HepG2 (cell line): ENCODE results near the gene TMEM121. TPM values are rescaled to one million over a fixed set of nuclear protein-coding genes. Genes with fewer than 3 reads are reported as not detected.

Experiments
- ATAC-seq: fragments of 200-7000 bp; cut with Tn5 transposase; 3 replicates; pipeline ENCODE4 v1.9.1; 2020; ENCODE audit warnings: mild to moderate bottlenecking, moderate library complexity
- BruUV-seq: library from RNA; stranded (reverse); fragments of 400-500 nt; replicated peaks from 2 replicates; lab custom pipeline; 2021; lab: Mats Ljungman, UMichigan
- CTCF ChIA-PET: fragments of 300-600 bp; formaldehyde crosslinking; extraction: SDS; loops from one replicate; lab custom pipeline; 2021; ENCODE audit warnings: low total read pairs, inconsistent platforms, low intra/inter-chr PET ratio; lab: Yijun Ruan, JAX
- POLR2A ChIA-PET: fragments of 350-600 bp; sonication (Branson Sonifier 250); formaldehyde crosslinking; loops from one replicate; lab custom pipeline; 2020; ENCODE audit warnings: antibody characterized with exemption, inconsistent platforms; lab: Yijun Ruan, JAX
- DNase-seq: peaks from one replicate; pipeline ENCODE4 v3.0.0-alpha.2; 2015; ENCODE audit warnings: low spot score
- FAIRE-seq: peaks from 3 replicates; lab custom pipeline; 2011; peaks lifted over from hg19 to GRCh38; lab: Jason Lieb, UNC
- H2AFZ ChIP-seq: one replicate; pipeline ENCODE4 v1.6.1; 2011; ENCODE audit warnings: low read length, inconsistent platforms
- H3K27ac ChIP-seq: fragments of 300-600 bp; 3 replicates; pipeline ENCODE4 v1.8.0; 2011; ENCODE audit warnings: mixed run types, mild to moderate bottlenecking, mixed read lengths, low read length, inconsistent platforms; ENCODE audit not compliant: insufficient read depth; ENCODE audit errors: extremely low read length
- H3K27me3 ChIP-seq, 2 experiments: fragments of 200-600 bp in 1 of 2; 2 replicates in 1 of 2; 3 replicates in 1 of 2; pipeline versions ENCODE4 v1.6.0 to v1.8.0; 2011; ENCODE audit warnings: low read length in 2 of 2, mild to moderate bottlenecking in 2 of 2, moderate library complexity in 2 of 2, inconsistent platforms in 1 of 2; ENCODE audit not compliant: insufficient read depth in 2 of 2, control insufficient read depth in 1 of 2
- H3K36me3 ChIP-seq, 2 experiments: fragments of 200-600 bp in 1 of 2; replicated peaks in 1 of 2; 2 replicates in 1 of 2; 3 replicates in 1 of 2; pipeline versions ENCODE4 v1.5.1 to v1.8.0; 2011; ENCODE audit warnings: low read length in 2 of 2, inconsistent platforms in 1 of 2; ENCODE audit not compliant: insufficient read depth in 2 of 2, control insufficient read depth in 1 of 2
- H3K4me1 ChIP-seq: 2 replicates; pipeline ENCODE4 v1.5.1; 2012; ENCODE audit warnings: low read length, inconsistent platforms; ENCODE audit not compliant: insufficient read depth
- H3K4me2 ChIP-seq: 2 replicates; pipeline ENCODE4 v1.6.0; 2011; ENCODE audit warnings: low read depth, low read length, inconsistent platforms
- H3K4me3 ChIP-seq, 3 experiments: fragments of 200-600 bp in 1 of 3; sonication (generic), shearing (Covaris generic) in 1 of 3; replicated peaks in 1 of 3; 2 replicates each; pipeline ENCODE4 v1.5.1; 2011 to 2016; ENCODE audit warnings: low read length in 3 of 3, inconsistent platforms in 2 of 3, low read depth in 2 of 3, mild to moderate bottlenecking in 2 of 3, control low read depth in 1 of 3, mixed read lengths in 1 of 3; ENCODE audit not compliant: insufficient read depth in 1 of 3
- H3K79me2 ChIP-seq: one replicate; pipeline ENCODE4 v1.6.1; 2011; ENCODE audit warnings: low read length, inconsistent platforms; ENCODE audit not compliant: insufficient read depth
- H3K9ac ChIP-seq: 2 replicates; pipeline ENCODE4 v1.6.0; 2011; ENCODE audit warnings: mild to moderate bottlenecking, low read depth, low read length, inconsistent platforms; ENCODE audit not compliant: insufficient read depth
- H3K9me3 ChIP-seq: 2 replicates; pipeline ENCODE4 v1.5.1; 2012; ENCODE audit warnings: mild to moderate bottlenecking, low read length
- H4K20me1 ChIP-seq: 2 replicates; pipeline ENCODE4 v1.6.0; 2011; ENCODE audit warnings: inconsistent platforms, mild to moderate bottlenecking, low read length, moderate library complexity; ENCODE audit not compliant: insufficient read depth
- ZNF124 ChIP-seq: sonication (generic); formaldehyde crosslinking; IDR thresholded peaks from 2 replicates; pipeline ENCODE4 v1.4.0; 2020; ENCODE audit warnings: missing genetic modification reagents
- ZNF503 ChIP-seq: sonication (generic); formaldehyde crosslinking; IDR thresholded peaks from 2 replicates; pipeline ENCODE4 v1.4.0; 2020; ENCODE audit warnings: missing genetic modification reagents
- WGBS: methylation state at CpG from one replicate; pipeline ENCODE4 v1.1.6; 2017; ENCODE audit warnings: low lambda C conversion rate; 5-methylcytosine and 5-hydroxymethylcytosine counted together
- in situ Hi-C: cut with HindIII; loops from 2 replicates; pipeline ENCODE4 v1.10.0; 2017; ENCODE audit warnings: low pct_unique_long_range_greater_than_20kb; ENCODE audit not compliant: extremely low pct_ligation_motif_present
- intact Hi-C: fragments of 100-400 bp; cut with micrococcal nuclease; formaldehyde crosslinking; loops from one replicate; pipeline ENCODE4 v1.10.0; 2022; ENCODE audit not compliant: unreplicated experiment
- polyA plus RNA-seq, 8 experiments: library from polyadenylated mRNA; depleted of rRNA in 3 of 8; stranded (reverse) in 7 of 8; unstranded in 1 of 8; fragments of >200 nt; fragmentation: Illumina TruSeq in 4 of 8; extraction: Trizol in 4 of 8; gene quantifications; 2 replicates each; pipeline versions ENCODE4 v1.2.1 to v1.2.3, GENCODE V29; 2011 to 2016; ENCODE audit warnings: low read depth in 4 of 8, missing spikeins in 1 of 8, mixed read lengths in 1 of 8; ENCODE audit not compliant: insufficient read depth in 1 of 8
- total RNA-seq, 5 experiments: library from RNA; depleted of rRNA; stranded (reverse); fragments of >200 nt; fragmentation: Illumina TruSeq; extraction: Trizol; gene quantifications; 2 replicates each; pipeline ENCODE4 v1.2.3, GENCODE V29; 2016; ENCODE audit warnings: low read depth in 1 of 5
- TF ChIP-seq, protein P1 (sequence below): sonication (generic); formaldehyde crosslinking; IDR thresholded peaks from 2 replicates; pipeline ENCODE4 v1.4.0; 2020; ENCODE audit warnings: missing genetic modification reagents, mild to moderate bottlenecking, borderline replicate concordance
- TF ChIP-seq, protein P2 (sequence below): sonication (generic); formaldehyde crosslinking; IDR thresholded peaks from 2 replicates; pipeline ENCODE4 v1.5.0; 2020; ENCODE audit warnings: mild to moderate bottlenecking, missing genetic modification reagents, moderate library complexity
- TF ChIP-seq, protein P3 (sequence below): sonication (generic); formaldehyde crosslinking; IDR thresholded peaks from 2 replicates; pipeline ENCODE4 v1.4.0; 2020; ENCODE audit warnings: missing genetic modification reagents, mild to moderate bottlenecking, borderline replicate concordance

Gene TMEM121
- total and polyA plus RNA-seq, 2 of the 13 experiments (the other 11 are each of a cell fraction or from before 2014, with no cell fraction given): 6.6 to 19.0 TPM

- TF ChIP-seq, protein P1, sequence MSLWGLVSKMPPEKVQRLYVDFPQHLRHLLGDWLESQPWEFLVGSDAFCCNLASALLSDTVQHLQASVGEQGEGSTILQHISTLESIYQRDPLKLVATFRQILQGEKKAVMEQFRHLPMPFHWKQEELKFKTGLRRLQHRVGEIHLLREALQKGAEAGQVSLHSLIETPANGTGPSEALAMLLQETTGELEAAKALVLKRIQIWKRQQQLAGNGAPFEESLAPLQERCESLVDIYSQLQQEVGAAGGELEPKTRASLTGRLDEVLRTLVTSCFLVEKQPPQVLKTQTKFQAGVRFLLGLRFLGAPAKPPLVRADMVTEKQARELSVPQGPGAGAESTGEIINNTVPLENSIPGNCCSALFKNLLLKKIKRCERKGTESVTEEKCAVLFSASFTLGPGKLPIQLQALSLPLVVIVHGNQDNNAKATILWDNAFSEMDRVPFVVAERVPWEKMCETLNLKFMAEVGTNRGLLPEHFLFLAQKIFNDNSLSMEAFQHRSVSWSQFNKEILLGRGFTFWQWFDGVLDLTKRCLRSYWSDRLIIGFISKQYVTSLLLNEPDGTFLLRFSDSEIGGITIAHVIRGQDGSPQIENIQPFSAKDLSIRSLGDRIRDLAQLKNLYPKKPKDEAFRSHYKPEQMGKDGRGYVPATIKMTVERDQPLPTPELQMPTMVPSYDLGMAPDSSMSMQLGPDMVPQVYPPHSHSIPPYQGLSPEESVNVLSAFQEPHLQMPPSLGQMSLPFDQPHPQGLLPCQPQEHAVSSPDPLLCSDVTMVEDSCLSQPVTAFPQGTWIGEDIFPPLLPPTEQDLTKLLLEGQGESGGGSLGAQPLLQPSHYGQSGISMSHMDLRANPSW (CRISPR knock-in tag): no peak
- TF ChIP-seq, all 625 proteins: peak for 6
Measured at GRCh38 chr14:105476831-105477659, 49.3 kb upstream of the TMEM121 start (continued).

GRCh38 chr14:105477660-105478397 is 48.6 kb upstream of the TMEM121 start:
- no TSS peak for BruUV-seq
- peaks cover 0 to 11% of the 10 kb centered on the region in 2 experiments; a peak in 4 of 5 replicates for H3K27me3 ChIP-seq
- in situ Hi-C loops: no loop called here
- H3K4me1 ChIP-seq: peaks cover 48% of the 10 kb centered on the region
- H4K20me1 ChIP-seq: 0 out of 2 replicates have a peak, but pooled peaks cover 2% of the 10 kb centered on the region
- no peak overlapping the region for H3K4me3 ChIP-seq
- DNase-seq (no peak), FAIRE-seq (no peak), ATAC-seq (no peak)
- H3K9ac ChIP-seq: no peak overlapping the region
- H3K4me2 ChIP-seq: no peak overlapping the region
- H3K27ac ChIP-seq: no peak overlapping the region
- WGBS: 92% methylated on average over 34 of the region's 56 CpGs
- intact Hi-C loops: no loop called here
- no peak for TF ChIP-seq ZNF503 (CRISPR knock-in tag)
- TF ChIP-seq, protein P2, sequence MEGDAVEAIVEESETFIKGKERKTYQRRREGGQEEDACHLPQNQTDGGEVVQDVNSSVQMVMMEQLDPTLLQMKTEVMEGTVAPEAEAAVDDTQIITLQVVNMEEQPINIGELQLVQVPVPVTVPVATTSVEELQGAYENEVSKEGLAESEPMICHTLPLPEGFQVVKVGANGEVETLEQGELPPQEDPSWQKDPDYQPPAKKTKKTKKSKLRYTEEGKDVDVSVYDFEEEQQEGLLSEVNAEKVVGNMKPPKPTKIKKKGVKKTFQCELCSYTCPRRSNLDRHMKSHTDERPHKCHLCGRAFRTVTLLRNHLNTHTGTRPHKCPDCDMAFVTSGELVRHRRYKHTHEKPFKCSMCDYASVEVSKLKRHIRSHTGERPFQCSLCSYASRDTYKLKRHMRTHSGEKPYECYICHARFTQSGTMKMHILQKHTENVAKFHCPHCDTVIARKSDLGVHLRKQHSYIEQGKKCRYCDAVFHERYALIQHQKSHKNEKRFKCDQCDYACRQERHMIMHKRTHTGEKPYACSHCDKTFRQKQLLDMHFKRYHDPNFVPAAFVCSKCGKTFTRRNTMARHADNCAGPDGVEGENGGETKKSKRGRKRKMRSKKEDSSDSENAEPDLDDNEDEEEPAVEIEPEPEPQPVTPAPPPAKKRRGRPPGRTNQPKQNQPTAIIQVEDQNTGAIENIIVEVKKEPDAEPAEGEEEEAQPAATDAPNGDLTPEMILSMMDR (CRISPR knock-in tag): no peak
- TF ChIP-seq ZNF124 (CRISPR knock-in tag): no peak
- TF ChIP-seq, protein P3, sequence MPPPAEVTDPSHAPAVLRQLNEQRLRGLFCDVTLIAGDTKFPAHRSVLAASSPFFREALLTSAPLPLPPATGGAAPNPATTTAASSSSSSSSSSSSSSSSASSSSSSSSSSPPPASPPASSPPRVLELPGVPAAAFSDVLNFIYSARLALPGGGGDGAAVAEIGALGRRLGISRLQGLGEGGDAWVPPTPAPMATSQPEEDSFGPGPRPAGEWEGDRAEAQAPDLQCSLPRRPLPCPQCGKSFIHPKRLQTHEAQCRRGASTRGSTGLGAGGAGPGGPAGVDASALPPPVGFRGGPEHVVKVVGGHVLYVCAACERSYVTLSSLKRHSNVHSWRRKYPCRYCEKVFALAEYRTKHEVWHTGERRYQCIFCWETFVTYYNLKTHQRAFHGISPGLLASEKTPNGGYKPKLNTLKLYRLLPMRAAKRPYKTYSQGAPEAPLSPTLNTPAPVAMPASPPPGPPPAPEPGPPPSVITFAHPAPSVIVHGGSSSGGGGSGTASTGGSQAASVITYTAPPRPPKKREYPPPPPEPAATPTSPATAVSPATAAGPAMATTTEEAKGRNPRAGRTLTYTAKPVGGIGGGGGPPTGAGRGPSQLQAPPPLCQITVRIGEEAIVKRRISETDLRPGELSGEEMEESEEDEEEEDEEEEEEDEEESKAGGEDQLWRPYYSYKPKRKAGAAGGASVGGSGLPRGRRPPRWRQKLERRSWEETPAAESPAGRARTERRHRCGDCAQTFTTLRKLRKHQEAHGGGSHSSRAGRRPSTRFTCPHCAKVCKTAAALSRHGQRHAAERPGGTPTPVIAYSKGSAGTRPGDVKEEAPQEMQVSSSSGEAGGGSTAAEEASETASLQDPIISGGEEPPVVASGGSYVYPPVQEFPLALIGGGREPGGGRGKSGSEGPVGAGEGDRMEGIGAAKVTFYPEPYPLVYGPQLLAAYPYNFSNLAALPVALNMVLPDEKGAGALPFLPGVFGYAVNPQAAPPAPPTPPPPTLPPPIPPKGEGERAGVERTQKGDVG (CRISPR knock-in tag): no peak
- POLR2A ChIA-PET: no interaction called here
- no peaks in the 10 kb centered on the region for H3K79me2 ChIP-seq
- no peaks in the 10 kb centered on the region for H3K9me3 ChIP-seq
- H2AFZ ChIP-seq: no peak overlapping the region
- CTCF ChIA-PET: no interaction called here
- no peaks in the 10 kb centered on the region for H3K36me3 ChIP-seq
